ENCODE results near the gene BANF2. TPM values are rescaled to one million over a fixed set of nuclear protein-coding genes. Genes with fewer than 3 reads are reported as not detected.

Gene BANF2
- total and polyA plus RNA-seq, 10 of the 15 experiments (the other 5 are each of a cell fraction or from before 2014, with no cell fraction given), result not detected

- TF ChIP-seq NRF1 (conservative IDR thresholded peaks at IDR 0.05; ENCODE audit: low read depth, low read length) (no peak), HDAC6 (IDR thresholded peaks at IDR 0.05; ENCODE audit: unreplicated experiment) (no peak), NFXL1 (IDR thresholded peaks at IDR 0.05; ENCODE audit: borderline replicate concordance) (no peak), IKZF2 (IDR thresholded peaks at IDR 0.05) (no peak), RUNX3 (IDR thresholded peaks at IDR 0.05; ENCODE audit: low read length) (peak; percentile 23; the same call in 1 of the 2 replicates), ETV6 (conservative IDR thresholded peaks at IDR 0.05 in 1 of 2, IDR thresholded peaks at IDR 0.05 in 1 of 2; ENCODE audit: borderline replicate concordance in 1 of 2, low read depth in 1 of 2) (no peak), JUND (IDR thresholded peaks at IDR 0.05; ENCODE audit: low read depth, low read length) (no peak), ZBTB33 (IDR thresholded peaks at IDR 0.05) (no peak), MEF2A (IDR thresholded peaks at IDR 0.05; ENCODE audit: insufficient read depth, low read depth, low read length) (0 out of 2 replicates have a peak, but pooled peaks have one; percentile 24), GABPA (IDR thresholded peaks at IDR 0.05; ENCODE audit: low read depth) (no peak), RELA (IDR thresholded peaks at IDR 0.05; ENCODE audit: borderline replicate concordance, partially characterized antibody) (no peak), BMI1 (IDR thresholded peaks at IDR 0.05; ENCODE audit: borderline replicate concordance) (no peak), MAX (IDR thresholded peaks at IDR 0.05; ENCODE audit: low read depth, low read length) (no peak; the same call in 1 of the 2 replicates), SPI1 (IDR thresholded peaks at IDR 0.05; ENCODE audit: borderline replicate concordance, insufficient read depth, low read depth, low read length) (no peak), IKZF1 (conservative IDR thresholded peaks at IDR 0.05) (peak; percentile 83), POU2F2 (IDR thresholded peaks at IDR 0.05; ENCODE audit: borderline replicate concordance, low read depth, low read length) (0 out of 3 replicates have a peak, but pooled peaks have one; percentile 17), CUX1 (IDR thresholded peaks at IDR 0.05; ENCODE audit: insufficient replicate concordance, low read depth, low read length) (no peak), MTA2 (IDR thresholded peaks at IDR 0.05; ENCODE audit: low read depth) (no peak), RAD51 (IDR thresholded peaks at IDR 0.05) (no peak), BACH1 (IDR thresholded peaks at IDR 0.05; ENCODE audit: borderline replicate concordance) (no peak), NFIC (IDR thresholded peaks at IDR 0.05; ENCODE audit: low read depth, low read length) (no peak)
Measured at GRCh38 chr20:17680836-17681725, 18.7 kb upstream of the BANF2 start (continued).
